A673 (cell line): ENCODE measurements around the gene MGAT4D. TPM values are rescaled to one million over a fixed set of nuclear protein-coding genes. Genes with fewer than 3 reads are reported as not detected.

Source experiments
- BruUV-seq: library from RNA; stranded (reverse); fragments of 400-500 nt; replicated peaks from 2 replicates; lab custom pipeline; 2021; lab: Mats Ljungman, UMichigan
- CTCF ChIA-PET: fragments of 300-600 bp; sonication (Branson Sonifier 250); formaldehyde crosslinking; loops from one replicate; lab custom pipeline; 2022; ENCODE audit warnings: antibody characterized with exemption; lab: Charles Lee
- POLR2A ChIA-PET: fragments of 300-600 bp; sonication (Branson Sonifier 250); formaldehyde crosslinking; loops from one replicate; lab custom pipeline; 2022; ENCODE audit warnings: antibody characterized with exemption; ENCODE audit not compliant: low non-redundant PET; lab: Charles Lee
- DNase-seq: peaks from one replicate; pipeline ENCODE4 v3.0.0-alpha.2; 2015; ENCODE audit warnings: low spot score
- H3K27ac ChIP-seq: fragments of 200-600 bp; sonication (generic); 2 replicates; pipeline ENCODE4 v1.5.1; 2016; ENCODE audit warnings: mixed run types, low read depth, mild to moderate bottlenecking, mixed read lengths, antibody characterized with exemption, low read length; ENCODE audit not compliant: poor library complexity, severe bottlenecking
- H3K27me3 ChIP-seq: fragments of 200-600 bp; sonication (generic); replicated peaks from 2 replicates; pipeline ENCODE4 v1.6.1; 2017; ENCODE audit warnings: mixed run types, low read depth, mild to moderate bottlenecking, mixed read lengths, antibody characterized with exemption, low read length; ENCODE audit not compliant: insufficient read depth, poor library complexity
- H3K36me3 ChIP-seq: fragments of 200-600 bp; sonication (generic); 2 replicates; pipeline ENCODE4 v1.6.1; 2016; ENCODE audit warnings: mixed run types, mild to moderate bottlenecking, mixed read lengths, antibody characterized with exemption, low read length; ENCODE audit not compliant: insufficient read depth, poor library complexity, severe bottlenecking
- H3K4me1 ChIP-seq: fragments of 200-600 bp; sonication (generic); 2 replicates; pipeline ENCODE4 v1.6.1; 2017; ENCODE audit warnings: mixed run types, mild to moderate bottlenecking, mixed read lengths, antibody characterized with exemption, low read length; ENCODE audit not compliant: insufficient read depth, poor library complexity, severe bottlenecking
- H3K4me3 ChIP-seq: fragments of 200-600 bp; sonication (generic); 2 replicates; pipeline ENCODE4 v1.5.1; 2016; ENCODE audit warnings: low read depth, mixed run types, mild to moderate bottlenecking, mixed read lengths, low read length; ENCODE audit not compliant: poor library complexity, severe bottlenecking
- H3K9me3 ChIP-seq: fragments of 200-600 bp; sonication (generic); 2 replicates; pipeline ENCODE4 v1.6.1; 2016; ENCODE audit warnings: mixed run types, low read depth, mild to moderate bottlenecking, mixed read lengths, antibody characterized with exemption, low read length; ENCODE audit not compliant: poor library complexity, severe bottlenecking
- EZH2 ChIP-seq: fragments of 200-600 bp; sonication (generic); IDR thresholded peaks from 2 replicates; pipeline ENCODE4 v1.6.1; 2017; ENCODE audit warnings: borderline replicate concordance, low read depth, mild to moderate bottlenecking, mixed read lengths, antibody characterized with exemption, low read length; ENCODE audit not compliant: poor library complexity, severe bottlenecking
- intact Hi-C: fragments of 100-400 bp; cut with micrococcal nuclease; formaldehyde crosslinking; loops from one replicate; pipeline ENCODE4 v1.10.0; 2022; ENCODE audit not compliant: unreplicated experiment
- total RNA-seq: library from RNA; stranded (reverse); gene quantifications from 2 replicates; pipeline ENCODE4 v1.2.3, GENCODE V29; 2021
- TF ChIP-seq, protein P1 (sequence below): fragments of 300-800, 200-600 bp; sonication (generic); conservative IDR thresholded peaks from 2 replicates; pipeline ENCODE4 v1.5.1; 2017; ENCODE audit warnings: low read depth, mild to moderate bottlenecking, antibody characterized with exemption, low read length, moderate library complexity, mixed read lengths

The MGAT4D gene
- total RNA-seq, 1 experiment from 2014 or later, result not detected

DNA sequence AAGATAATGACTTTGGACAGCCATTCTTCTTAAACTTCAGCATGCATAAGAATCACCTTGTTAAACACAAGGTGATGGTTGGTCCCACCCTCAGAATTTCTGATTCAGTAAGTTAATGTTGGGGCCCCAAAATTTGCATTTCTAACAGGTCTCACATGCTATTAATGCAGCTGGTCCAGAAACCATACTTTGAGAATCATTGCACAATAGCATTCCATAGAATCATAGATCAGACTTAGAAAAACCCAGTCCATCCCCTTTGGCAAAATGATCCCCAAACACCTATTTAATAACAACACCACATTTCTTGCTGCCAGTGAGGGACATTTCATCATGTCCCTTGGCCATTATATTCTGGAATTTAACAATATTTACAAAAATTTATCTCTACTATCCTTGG is 6.2 kb upstream of the MGAT4D start:
- no peaks in the 10 kb centered on the region for H3K9me3 ChIP-seq
- no peak overlapping the region for H3K4me3 ChIP-seq
- no peaks in the 10 kb centered on the region for H3K36me3 ChIP-seq
- ChIA-PET CTCF (no interaction called here), POLR2A (no interaction called here)
- H3K4me1 ChIP-seq, result no peaks in the 10 kb centered on the region
- no peak for DNase-seq
- no peak overlapping the region for H3K27ac ChIP-seq
- intact Hi-C loops, result no loop called here
- BruUV-seq, result no TSS peak
- H3K27me3 ChIP-seq, result peaks cover 26% of the 10 kb centered on the region
- no peak for TF ChIP-seq EZH2
- TF ChIP-seq, protein P1, sequence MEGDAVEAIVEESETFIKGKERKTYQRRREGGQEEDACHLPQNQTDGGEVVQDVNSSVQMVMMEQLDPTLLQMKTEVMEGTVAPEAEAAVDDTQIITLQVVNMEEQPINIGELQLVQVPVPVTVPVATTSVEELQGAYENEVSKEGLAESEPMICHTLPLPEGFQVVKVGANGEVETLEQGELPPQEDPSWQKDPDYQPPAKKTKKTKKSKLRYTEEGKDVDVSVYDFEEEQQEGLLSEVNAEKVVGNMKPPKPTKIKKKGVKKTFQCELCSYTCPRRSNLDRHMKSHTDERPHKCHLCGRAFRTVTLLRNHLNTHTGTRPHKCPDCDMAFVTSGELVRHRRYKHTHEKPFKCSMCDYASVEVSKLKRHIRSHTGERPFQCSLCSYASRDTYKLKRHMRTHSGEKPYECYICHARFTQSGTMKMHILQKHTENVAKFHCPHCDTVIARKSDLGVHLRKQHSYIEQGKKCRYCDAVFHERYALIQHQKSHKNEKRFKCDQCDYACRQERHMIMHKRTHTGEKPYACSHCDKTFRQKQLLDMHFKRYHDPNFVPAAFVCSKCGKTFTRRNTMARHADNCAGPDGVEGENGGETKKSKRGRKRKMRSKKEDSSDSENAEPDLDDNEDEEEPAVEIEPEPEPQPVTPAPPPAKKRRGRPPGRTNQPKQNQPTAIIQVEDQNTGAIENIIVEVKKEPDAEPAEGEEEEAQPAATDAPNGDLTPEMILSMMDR, result no peak

GRCh38 chr4:140499391-140499790 is 1.3 kb upstream of the MGAT4D start:
- Histone ChIP-seq H3K27ac (no peak overlapping the region), H3K4me1 (no peaks in the 10 kb centered on the region), H3K27me3 (peaks cover 54% of the 10 kb centered on the region), H3K36me3 (no peaks in the 10 kb centered on the region), H3K9me3 (no peaks in the 10 kb centered on the region), H3K4me3 (no peak overlapping the region)
- POLR2A ChIA-PET, result no interaction called here
- CTCF ChIA-PET, result no interaction called here
- TF ChIP-seq, protein P1, result no peak
- no peak for TF ChIP-seq EZH2
- DNase-seq, result no peak
- BruUV-seq, result no TSS peak
- intact Hi-C loops, result no loop called here

DNA sequence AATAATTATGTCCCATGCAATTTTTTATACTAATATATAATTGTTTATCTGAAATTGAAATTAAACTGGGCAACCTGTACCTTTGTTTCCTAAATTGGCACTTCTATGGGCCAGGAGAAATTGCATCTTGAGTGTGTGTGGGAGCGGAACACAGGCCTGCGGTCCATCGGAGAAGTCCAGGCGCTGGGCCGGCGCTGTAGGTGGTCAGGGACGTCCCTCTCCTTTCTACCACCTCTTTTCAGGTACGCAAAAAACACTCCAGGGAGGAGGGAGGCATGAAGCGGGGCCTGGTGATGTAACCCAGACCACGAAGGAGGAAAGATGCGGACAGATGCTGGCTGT is 717 bp downstream of the MGAT4D start:
- intact Hi-C loops, result no loop called here
- no TSS peak for BruUV-seq
- Histone ChIP-seq H3K36me3 (no peaks in the 10 kb centered on the region), H3K27ac (no peak overlapping the region), H3K4me3 (no peak overlapping the region), H3K4me1 (no peaks in the 10 kb centered on the region), H3K27me3 (peaks cover 54% of the 10 kb centered on the region), H3K9me3 (no peaks in the 10 kb centered on the region)
- no peak for DNase-seq
- POLR2A ChIA-PET, result no interaction called here
- CTCF ChIA-PET, result no interaction called here
- TF ChIP-seq, protein P1, result no peak
- TF ChIP-seq EZH2, result no peak
